GM18517 (cell line): ENCODE results near the gene ATP9A.
"Not testable (repeated sequence)": the region's sequence is repeated elsewhere in the genome, so short reads cannot be mapped to it uniquely, and the experiment has no call there.

Source experiments
- ATAC-seq: cut with Tn5 transposase; IDR thresholded peaks from one replicate; pipeline ENCODE4 v1.9.1; 2021; ENCODE audit warnings: mild to moderate bottlenecking, moderate library complexity; ENCODE audit not compliant: unreplicated experiment

Gene ATP9A

DNA sequence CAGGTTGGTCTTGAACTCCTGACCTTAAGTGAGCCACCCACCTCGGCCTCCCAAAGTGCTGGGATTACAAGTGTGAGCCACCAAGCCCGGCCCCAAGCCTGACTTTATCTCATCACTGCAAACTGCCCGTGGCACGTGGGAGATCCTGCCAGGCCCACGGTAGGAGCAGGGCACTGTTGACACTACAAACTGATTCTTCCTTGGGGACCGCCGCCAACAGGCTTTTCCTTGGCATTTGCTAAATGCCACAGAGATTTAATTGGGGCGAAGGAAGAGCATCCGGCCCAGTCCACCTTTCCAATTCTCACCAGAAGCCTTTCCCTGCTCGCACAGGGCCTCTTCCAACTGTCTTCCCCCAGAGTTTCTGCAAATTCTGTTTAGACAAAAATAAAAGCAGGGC is 11.0 kb downstream of the ATP9A start:
- ATAC-seq: no peak

DNA sequence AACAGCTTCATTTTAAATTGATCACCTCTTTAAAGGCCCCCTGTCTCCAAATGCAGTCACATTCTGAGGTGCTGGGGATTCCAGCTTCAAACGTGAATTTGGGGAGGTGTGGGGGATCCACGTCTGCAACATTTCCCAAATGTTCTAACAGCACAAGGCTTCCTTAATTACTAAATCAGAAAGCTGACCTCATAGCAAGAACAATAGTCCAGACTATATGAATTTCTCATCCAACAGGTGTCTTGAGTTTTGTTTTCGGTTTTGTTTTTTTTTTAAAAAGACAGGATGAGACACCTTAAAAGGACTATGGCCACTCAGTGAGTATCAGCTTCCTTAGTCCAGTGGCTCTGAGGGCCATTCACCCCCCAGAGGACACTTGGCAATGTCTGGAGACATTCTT is 11.5 kb downstream of the ATP9A start:
- no peak for ATAC-seq

- ATAC-seq: not testable (repeated sequence)
Observed at GRCh38 chr20:51753220-51753619, 15.0 kb downstream of the ATP9A start.

GRCh38 chr20:51752343-51752951 is 15.7 kb downstream of the ATP9A start:
- ATAC-seq: no peak

DNA sequence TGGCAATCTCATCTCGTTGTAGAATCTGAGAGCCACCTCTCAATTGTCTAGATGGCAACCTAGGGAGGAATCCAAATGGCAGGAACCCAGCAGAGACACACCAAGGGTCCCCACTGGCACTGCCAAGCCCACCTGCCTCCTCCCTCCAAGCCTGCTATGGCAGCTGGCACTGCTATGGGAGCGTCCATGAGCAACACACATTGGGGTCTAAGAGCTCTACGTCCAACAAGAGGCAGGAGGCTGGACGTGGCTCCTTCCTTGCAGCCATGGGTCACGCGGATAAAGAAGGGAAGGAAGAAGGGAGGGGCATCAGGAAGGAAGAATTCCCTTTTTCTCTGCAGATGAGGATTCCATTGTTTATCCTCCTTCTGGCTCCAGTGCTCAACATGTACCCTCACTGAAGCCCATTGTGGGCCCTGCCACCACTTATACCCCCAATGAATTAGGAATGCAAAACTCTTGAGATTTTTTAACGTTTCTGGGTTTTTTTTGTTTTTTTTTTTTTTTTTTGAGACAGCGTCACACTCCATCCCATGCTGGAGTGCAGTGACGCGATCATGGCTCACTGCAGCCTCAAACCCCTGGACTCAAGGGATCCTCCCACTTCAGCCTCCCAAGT is 17.3 kb downstream of the ATP9A start:
- ATAC-seq: no peak

DNA sequence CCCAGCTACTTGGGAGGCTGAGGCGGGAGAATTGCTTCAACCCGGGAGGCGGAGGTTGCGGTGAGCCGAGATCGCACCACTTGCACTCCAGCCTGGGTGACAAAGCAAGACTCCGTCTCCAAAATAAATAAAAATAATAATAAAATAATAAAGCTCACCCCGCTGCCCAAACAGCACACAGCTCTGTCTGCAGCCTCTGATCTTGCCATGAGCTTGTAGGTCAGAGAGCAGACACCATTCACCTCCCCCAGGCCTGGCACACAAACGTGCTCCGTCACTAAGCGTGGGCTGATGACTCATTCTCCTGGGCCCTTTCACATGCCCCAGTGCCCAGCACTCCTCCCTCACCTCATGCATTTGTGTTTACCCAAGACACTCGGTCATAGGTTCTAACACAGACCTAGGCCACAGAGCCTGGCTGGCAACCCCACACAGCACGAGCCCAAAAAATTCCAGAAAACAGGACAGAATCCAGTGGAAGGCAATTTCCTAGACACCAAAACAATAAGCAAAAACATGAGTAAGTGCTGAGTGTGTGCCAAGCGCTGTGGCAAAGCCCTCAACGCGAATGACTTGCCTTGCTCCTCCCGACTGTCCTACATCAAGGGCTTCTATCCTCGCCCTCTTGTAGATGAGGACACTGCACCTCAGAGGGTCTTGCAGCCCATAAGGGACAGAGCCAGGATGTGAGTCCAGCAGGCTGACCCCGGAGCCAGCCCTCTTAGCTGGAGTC is 18.0 kb downstream of the ATP9A start:
- no peak for ATAC-seq

DNA sequence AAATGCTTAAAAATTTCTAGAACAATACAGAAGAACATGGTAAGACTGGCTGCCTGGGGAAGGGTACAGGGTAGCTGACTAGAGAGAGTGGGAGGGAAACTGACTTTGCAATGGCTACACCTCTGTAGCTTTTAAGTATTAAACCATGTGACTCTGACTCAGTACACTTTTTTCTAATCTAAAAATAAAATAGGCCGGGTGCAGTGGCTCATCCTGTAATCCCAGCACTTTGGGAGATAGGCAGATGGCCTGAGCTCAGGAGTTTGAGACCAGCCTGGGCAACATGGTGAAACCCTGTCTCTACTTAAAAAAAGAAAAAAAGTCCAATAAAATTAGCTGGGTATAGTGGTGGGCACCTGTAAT is 18.5 kb downstream of the ATP9A start:
- no peak for ATAC-seq

- no peak for ATAC-seq
Observed at GRCh38 chr20:51747182-51747911, 20.8 kb downstream of the ATP9A start.

DNA sequence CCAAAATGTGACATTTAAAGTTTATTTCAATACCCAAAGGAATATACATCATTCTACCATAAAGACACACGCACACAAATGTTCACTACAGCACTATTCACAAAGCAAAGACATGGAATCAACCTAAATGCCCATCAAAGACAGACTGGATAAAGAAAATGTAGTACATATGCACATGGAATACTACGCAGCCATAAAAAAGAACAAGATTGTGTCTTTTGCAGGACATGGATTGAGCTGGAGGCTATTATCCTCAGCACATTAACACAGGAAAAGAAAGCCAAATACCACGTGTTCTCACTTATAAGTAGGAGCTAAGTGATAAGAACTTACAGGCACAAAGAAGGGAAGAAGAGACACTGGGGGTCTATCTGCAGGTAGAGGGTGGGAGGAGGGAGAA is 22.4 kb downstream of the ATP9A start:
- no peak for ATAC-seq

- no peak for ATAC-seq
Observed at GRCh38 chr20:51740838-51741237, 27.4 kb downstream of the ATP9A start.

GRCh38 chr20:51740308-51740707 is 27.9 kb downstream of the ATP9A start:
- ATAC-seq: not testable (repeated sequence)

DNA sequence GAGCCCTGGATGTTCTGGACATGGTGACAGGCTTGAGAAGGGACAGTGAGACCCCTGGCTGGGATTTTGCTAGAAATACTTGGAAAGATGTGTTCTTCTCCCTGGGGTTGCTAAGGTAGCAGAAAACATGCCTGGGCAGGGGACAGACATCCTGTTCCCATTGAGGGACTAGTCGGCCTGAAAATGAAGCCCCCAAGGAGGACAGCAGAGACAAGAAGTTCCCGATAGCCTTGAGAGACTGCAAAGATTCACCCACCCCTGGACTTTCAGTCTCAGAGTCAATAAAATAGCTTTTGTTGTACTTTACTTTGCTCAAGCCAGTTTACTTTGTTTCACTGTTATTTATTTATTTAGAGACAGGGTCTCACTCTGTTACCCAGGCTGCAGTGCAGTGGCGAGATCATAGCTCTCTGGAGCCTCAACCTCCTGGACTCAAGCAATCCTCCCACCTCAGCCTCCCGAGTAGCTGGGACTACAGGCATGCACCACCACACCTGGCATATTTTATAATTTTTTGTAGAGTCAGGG is 28.4 kb downstream of the ATP9A start:
- ATAC-seq: no peak

- no peak for ATAC-seq
Observed at GRCh38 chr20:51738877-51739447, 29.2 kb downstream of the ATP9A start.

- ATAC-seq: not testable (repeated sequence)
Observed at GRCh38 chr20:51738261-51738660, 29.9 kb downstream of the ATP9A start.

- no peak for ATAC-seq
Observed at GRCh38 chr20:51736947-51737346, 31.2 kb downstream of the ATP9A start.

- no peak for ATAC-seq
Observed at GRCh38 chr20:51735728-51736600, 32.2 kb downstream of the ATP9A start.

DNA sequence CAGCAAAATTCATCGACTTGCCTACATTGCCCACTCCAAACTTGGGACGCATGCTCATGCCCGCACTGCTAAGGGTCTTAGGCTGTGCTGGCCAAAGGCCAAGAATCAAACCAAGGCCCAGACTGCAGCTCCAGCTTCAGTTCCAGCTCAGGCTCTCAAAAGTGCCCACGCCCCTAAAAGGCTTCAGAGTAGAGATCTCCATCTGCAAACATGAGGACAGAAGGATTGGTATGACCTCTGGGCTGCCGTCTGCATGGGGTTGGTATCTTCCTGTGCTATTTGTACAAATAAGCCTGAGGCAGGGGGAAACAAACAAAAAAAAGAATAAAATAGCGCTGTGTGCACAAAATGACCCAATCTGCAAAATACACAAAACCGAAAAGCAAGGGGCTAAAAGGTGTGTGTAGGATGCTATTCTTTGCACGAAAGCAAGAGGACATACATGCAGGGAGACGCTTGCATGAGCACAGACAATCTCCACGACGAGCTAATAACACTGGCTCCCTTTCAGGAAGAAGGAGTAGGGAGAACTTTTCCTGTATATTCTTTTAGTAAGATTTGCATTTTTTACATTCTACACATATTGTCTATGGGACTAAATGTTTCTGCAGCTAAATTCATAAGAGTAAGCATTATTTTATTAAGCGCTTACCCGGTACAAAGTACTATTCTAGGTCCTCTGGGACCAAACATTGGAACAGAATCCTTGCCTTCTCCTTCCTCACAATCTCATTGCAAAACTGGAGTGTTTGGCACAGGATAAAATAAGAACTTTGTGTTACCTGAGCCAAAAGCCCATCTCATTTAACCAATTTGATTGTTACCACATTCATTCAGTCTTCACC is 33.1 kb downstream of the ATP9A start:
- no peak for ATAC-seq

GRCh38 chr20:51733070-51733469 is 35.1 kb downstream of the ATP9A start:
- ATAC-seq: no peak

DNA sequence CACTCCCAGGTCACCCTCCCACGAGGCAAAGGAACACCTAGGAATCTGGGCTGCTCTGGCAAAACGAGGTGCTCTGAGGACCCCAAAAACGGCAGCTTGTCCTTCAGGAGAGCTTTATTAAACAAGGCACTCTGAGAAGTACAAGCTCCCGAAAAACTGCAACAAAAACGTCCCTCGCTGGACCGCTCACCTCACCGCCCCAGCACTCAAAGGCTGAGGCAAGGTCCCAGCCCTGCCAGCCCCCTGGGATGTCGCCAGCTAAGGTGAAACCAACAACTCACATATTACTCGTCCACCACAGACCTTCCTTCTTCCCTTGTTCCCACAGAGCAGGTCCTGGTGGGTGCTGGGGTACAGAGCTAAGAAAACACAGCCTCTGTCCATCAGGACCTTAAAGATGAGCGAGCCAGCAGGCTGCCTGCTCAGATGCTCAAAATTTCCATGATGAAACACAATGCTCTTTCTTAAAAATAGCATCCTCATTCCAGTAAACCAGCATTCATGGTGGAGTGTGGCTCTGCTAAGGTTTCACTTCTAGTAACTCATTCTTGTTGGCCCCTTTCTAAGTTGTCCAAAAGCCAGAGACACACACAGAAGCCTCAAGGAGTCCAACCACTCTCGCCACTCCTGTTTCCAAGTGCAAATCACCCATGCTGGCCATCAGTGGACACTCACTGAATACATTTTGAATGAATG is 35.9 kb downstream of the ATP9A start:
- ATAC-seq: no peak
